ENCODE data around the gene LIG4. TPM values are rescaled to one million over a fixed set of nuclear protein-coding genes. Genes with fewer than 3 reads are reported as not detected.
"Not testable (repeated sequence)": the region's sequence is repeated elsewhere in the genome, so short reads cannot be mapped to it uniquely, and the experiment has no call there.

The LIG4 gene
- total and polyA plus RNA-seq, 7 experiments from 2014 or later = 2.7 to 10.4 (median 9.1) TPM

- Mint-ChIP-seq H3K4me1 (peaks cover 16 to 76% (median 64%) of the 10 kb centered on the region in 7 donors), H3K4me3 (peak overlapping the region; percentile 92 to 98 (median 96)), H3K27ac (peak overlapping the region; percentile 95 to 98 (median 96)), H3K9me3 (peaks cover 0 to 15% (median 0%) of the 10 kb centered on the region in 11 donors)
- ChIA-PET POLR2A (interaction anchor here (0.9 to 2.0 kb wide), 6 partner anchors 41 to 1568 kb away, joined by 3 to 12 read pairs (median 4); partner anchors contain the start of gene TNFSF13B), CTCF (interaction anchor here (0.7 kb wide), 1 partner anchor 10 kb away, joined by 4 read pairs; no protein-coding TSS in a partner anchor)
- Histone ChIP-seq H3K4me3 (ENCODE audit: low read length) (peak overlapping the region; percentile 98), H3K4me1 (ENCODE audit: control insufficient read depth in 2 of 2, insufficient read depth in 2 of 2, low read length in 2 of 2) (peaks cover 34 to 50% of the 10 kb centered on the region in 2 donors), H3K27ac (ENCODE audit: low read depth, low read length) (peak overlapping the region; percentile 79)
- H3K27me3 ChIP-seq (ENCODE audit: control insufficient read depth in 2 of 2, insufficient read depth in 2 of 2, low read length in 2 of 2); H3K36me3 Mint-ChIP-seq; ATAC-seq; H3K27me3 Mint-ChIP-seq; DNase-seq; H3K9me3 ChIP-seq (ENCODE audit: control insufficient read depth in 2 of 3, low read length in 3 of 3); H3K36me3 ChIP-seq (ENCODE audit: control insufficient read depth in 2 of 3, insufficient read depth in 3 of 3, low read length in 3 of 3): not testable (repeated sequence)
- intact Hi-C loops (cut with micrococcal nuclease) = loop anchor here (1.0 to 10.0 kb wide), 8 partner anchors 10 to 1683 kb away; partner anchors contain the start of genes ARGLU1 (in 1 of the 2), EFNB2 (in 1 of the 2), IRS2 (in 1 of the 2) and TNFSF13B (in 1 of the 2)
Observed at GRCh38 chr13:108217307-108218043, 2.1 kb upstream of the LIG4 start.

- Histone ChIP-seq H3K27me3 (ENCODE audit: control insufficient read depth in 2 of 2, insufficient read depth in 2 of 2, low read length in 2 of 2) (no peaks in the 10 kb centered on the region), H3K27ac (ENCODE audit: low read depth, low read length) (peak overlapping the region; percentile 40), H3K4me1 (ENCODE audit: control insufficient read depth in 2 of 2, insufficient read depth in 2 of 2, low read length in 2 of 2) (peaks cover 25 to 37% of the 10 kb centered on the region in 2 donors), H3K36me3 (ENCODE audit: control insufficient read depth in 2 of 3, insufficient read depth in 3 of 3, low read length in 3 of 3) (peaks cover 0 to 18% (median 0%) of the 10 kb centered on the region in 3 experiments), H3K4me3 (ENCODE audit: low read length) (no peak overlapping the region), H3K9me3 (ENCODE audit: control insufficient read depth in 2 of 3, low read length in 3 of 3) (peaks cover 0 to 13% (median 0%) of the 10 kb centered on the region in 3 experiments)
- Mint-ChIP-seq H3K27ac (peak overlapping the region; percentile 70 to 93 (median 88)), H3K36me3 (peaks cover 0 to 29% (median 23%) of the 10 kb centered on the region in 5 donors), H3K9me3 (peaks cover 0 to 36% (median 5%) of the 10 kb centered on the region in 11 donors), H3K4me1 (peaks cover 7 to 52% (median 47%) of the 10 kb centered on the region in 7 donors), H3K27me3 (peaks cover 0 to 4% (median 0%) of the 10 kb centered on the region in 5 donors), H3K4me3 (peak overlapping the region; percentile 75 to 98 (median 94))
- ATAC-seq = no peak
- ChIA-PET POLR2A (interaction anchor here (1.0 kb wide), 1 partner anchor 18 kb away, joined by 3 read pairs; no protein-coding TSS in a partner anchor), CTCF (interaction anchor here (1.1 kb wide), 1 partner anchor 9 kb away, joined by 3 read pairs; no protein-coding TSS in a partner anchor)
- intact Hi-C loops (cut with micrococcal nuclease) = loop anchor here (1.0 to 10.0 kb wide), 6 partner anchors 38 to 1680 kb away; partner anchors contain the start of genes EFNB2 (in 1 of the 2) and IRS2 (in 1 of the 2)
- DNase-seq = peak in 2 of 9 donors; percentile 13 to 39
Observed at GRCh38 chr13:108214441-108215271, 680 bp downstream of the LIG4 start.

GRCh38 chr13:108213946-108214345, 1.4 kb downstream of the LIG4 start:
- Mint-ChIP-seq H3K27ac (peak overlapping the region; percentile 51 to 93 (median 88)), H3K4me1 (peaks cover 7 to 48% (median 39%) of the 10 kb centered on the region in 7 donors), H3K36me3 (peaks cover 0 to 34% (median 29%) of the 10 kb centered on the region in 5 donors), H3K27me3 (peaks cover 0 to 4% (median 0%) of the 10 kb centered on the region in 5 donors), H3K4me3 (peak overlapping the region; percentile 67 to 98 (median 92)), H3K9me3 (peaks cover 0 to 43% (median 11%) of the 10 kb centered on the region in 11 donors)
- H3K4me3 ChIP-seq (ENCODE audit: low read length) = no peak overlapping the region
- ChIA-PET POLR2A (interaction anchor here (0.7 to 1.0 kb wide), 2 partner anchors 18 to 790 kb away, joined by 3 read pairs; no protein-coding TSS in a partner anchor), CTCF (interaction anchor here (1.1 kb wide), 1 partner anchor 10 kb away, joined by 3 read pairs; no protein-coding TSS in a partner anchor)
- ATAC-seq (no peak), DNase-seq (no peak)
- peaks cover 0 to 18% (median 0%) of the 10 kb centered on the region in 3 experiments for H3K9me3 ChIP-seq (ENCODE audit: control insufficient read depth in 2 of 3, low read length in 3 of 3)
- peaks cover 19 to 30% of the 10 kb centered on the region in 2 donors for H3K4me1 ChIP-seq (ENCODE audit: control insufficient read depth in 2 of 2, insufficient read depth in 2 of 2, low read length in 2 of 2)
- intact Hi-C loops (cut with micrococcal nuclease) = loop anchor here (2.0 to 10.0 kb wide), 3 partner anchors 1573 to 1679 kb away; partner anchors contain the start of genes EFNB2 (in 1 of the 2) and IRS2 (in 1 of the 2)
- no peaks in the 10 kb centered on the region for H3K27me3 ChIP-seq (ENCODE audit: control insufficient read depth in 2 of 2, insufficient read depth in 2 of 2, low read length in 2 of 2)
- H3K36me3 ChIP-seq (ENCODE audit: control insufficient read depth in 2 of 3, insufficient read depth in 3 of 3, low read length in 3 of 3) = peaks cover 0 to 18% (median 0%) of the 10 kb centered on the region in 3 experiments
- H3K27ac ChIP-seq (ENCODE audit: low read depth, low read length) = peak overlapping the region; percentile 40

GRCh38 chr13:108212886-108213285, 2.5 kb downstream of the LIG4 start:
- Histone ChIP-seq H3K4me3 (ENCODE audit: low read length) (no peak overlapping the region), H3K9me3 (ENCODE audit: control insufficient read depth in 2 of 3, low read length in 3 of 3) (peaks cover 0 to 18% (median 0%) of the 10 kb centered on the region in 3 experiments), H3K27ac (ENCODE audit: low read depth, low read length) (no peak overlapping the region), H3K4me1 (ENCODE audit: control insufficient read depth in 2 of 2, insufficient read depth in 2 of 2, low read length in 2 of 2) (peaks cover 19 to 30% of the 10 kb centered on the region in 2 donors), H3K27me3 (ENCODE audit: control insufficient read depth in 2 of 2, insufficient read depth in 2 of 2, low read length in 2 of 2) (no peaks in the 10 kb centered on the region), H3K36me3 (ENCODE audit: control insufficient read depth in 2 of 3, insufficient read depth in 3 of 3, low read length in 3 of 3) (peaks cover 0 to 10% (median 0%) of the 10 kb centered on the region in 3 experiments)
- Mint-ChIP-seq H3K4me1 (peaks cover 7 to 47% (median 35%) of the 10 kb centered on the region in 7 donors), H3K27ac (peak overlapping the region in 3 of 9 donors; percentile 0 to 26 (median 23)), H3K36me3 (peaks cover 5 to 35% (median 34%) of the 10 kb centered on the region in 5 donors), H3K27me3 (no peaks in the 10 kb centered on the region), H3K9me3 (peaks cover 0 to 47% (median 17%) of the 10 kb centered on the region in 11 donors), H3K4me3 (peak overlapping the region in 2 of 10 donors; percentile 1 to 3)
- no peak for DNase-seq
- ATAC-seq = no peak
- POLR2A ChIA-PET = no interaction called here
- CTCF ChIA-PET = no interaction called here
- intact Hi-C loops (cut with micrococcal nuclease) = loop anchor here (2.0 to 10.0 kb wide), 2 partner anchors 1646 to 1678 kb away; partner anchors contain the start of gene EFNB2 (in 1 of the 2)

GRCh38 chr13:108210551-108210950, 4.8 kb downstream of the LIG4 start:
- ATAC-seq = no peak
- POLR2A ChIA-PET = no interaction called here
- intact Hi-C loops (cut with micrococcal nuclease) = loop anchor here in 1 of 2 donors (10.0 kb wide), 1 partner anchor 1676 kb away; the partner anchor contains the start of gene EFNB2

More at GRCh38 chr13:108210551-108210950, 4.8 kb downstream of the LIG4 start:
- peak overlapping the region in 1 of 9 donors; percentile 17 for H3K27ac Mint-ChIP-seq
- no peak overlapping the region for H3K27ac ChIP-seq (ENCODE audit: low read depth, low read length)
- CTCF ChIA-PET = interaction anchor here (0.6 kb wide), 1 partner anchor 971 kb away, joined by 3 read pairs; no protein-coding TSS in a partner anchor
- H3K9me3 ChIP-seq (ENCODE audit: control insufficient read depth in 2 of 3, low read length in 3 of 3) = peaks cover 0 to 18% (median 0%) of the 10 kb centered on the region in 3 experiments
- peaks cover 0 to 10% (median 0%) of the 10 kb centered on the region in 3 experiments for H3K36me3 ChIP-seq (ENCODE audit: control insufficient read depth in 2 of 3, insufficient read depth in 3 of 3, low read length in 3 of 3)
- no peak overlapping the region for H3K4me3 Mint-ChIP-seq
- H3K36me3 Mint-ChIP-seq = peaks cover 5 to 36% (median 34%) of the 10 kb centered on the region in 5 donors
- H3K4me1 ChIP-seq (ENCODE audit: control insufficient read depth in 2 of 2, insufficient read depth in 2 of 2, low read length in 2 of 2) = peaks cover under 1 to 8% of the 10 kb centered on the region in 2 donors
- no peaks in the 10 kb centered on the region for H3K27me3 ChIP-seq (ENCODE audit: control insufficient read depth in 2 of 2, insufficient read depth in 2 of 2, low read length in 2 of 2)
- no peak for DNase-seq
- H3K4me1 Mint-ChIP-seq = peaks cover 0 to 33% (median 14%) of the 10 kb centered on the region in 7 donors
- H3K27me3 Mint-ChIP-seq = no peaks in the 10 kb centered on the region
- H3K4me3 ChIP-seq (ENCODE audit: low read length) = no peak overlapping the region
- peaks cover 0 to 58% (median 17%) of the 10 kb centered on the region in 11 donors for H3K9me3 Mint-ChIP-seq

Data from naive thymus-derived CD4-positive, alpha-beta T cell (primary cell).